Gastroesophageal sphincter (tissue), 3 donors: Measurements from ENCODE around the gene CIB4.

Source experiments
- CTCF ChIP-seq, 4 experiments: fragments of 200-600 bp in 2 of 4; fragments of 450-650 bp in 2 of 4; sonication (generic) in 1 of 4; IDR thresholded peaks; one replicate each; pipeline ENCODE4 v1.5.1; 2017 to 2019; ENCODE audit warnings: antibody characterized with exemption in 4 of 4, mild to moderate bottlenecking in 2 of 4, moderate library complexity in 2 of 4
- EP300 ChIP-seq: sonication (generic); formaldehyde crosslinking; IDR thresholded peaks from one replicate; pipeline ENCODE4 v1.6.1; 2017; ENCODE audit warnings: antibody characterized with exemption, mild to moderate bottlenecking
- POLR2A ChIP-seq, 2 donors: fragments of 450-650 bp; IDR thresholded peaks; one replicate each; pipeline ENCODE4 v1.6.1; 2017; ENCODE audit warnings: antibody characterized with exemption in 2 of 2, mild to moderate bottlenecking in 2 of 2, moderate library complexity in 1 of 2
- POLR2AphosphoS5 ChIP-seq: sonication (generic); formaldehyde crosslinking; IDR thresholded peaks from one replicate; pipeline ENCODE4 v1.6.1; 2017; ENCODE audit warnings: antibody characterized with exemption

GRCh38 chr2:26572591-26572990 lies 68.6 kb downstream of the CIB4 start:
- TF ChIP-seq CTCF (IDR thresholded peaks at IDR 0.05), result no peak
- TF ChIP-seq POLR2A (IDR thresholded peaks at IDR 0.05), result no peak
- no peak for TF ChIP-seq EP300
- TF ChIP-seq POLR2AphosphoS5, result no peak
